NCI-H2196 (cell line): ENCODE results near the gene GPNMB.
"Not testable (repeated sequence)": the region's sequence is repeated elsewhere in the genome, so short reads cannot be mapped to it uniquely, and the experiment has no call there.

Experiments used
- DNase-seq: peaks from one replicate; lab custom pipeline; 2025; ENCODE audit not compliant: unreplicated experiment; lab: John Stamatoyannopoulos, UW

Gene GPNMB

GRCh38 chr7:23298141-23298881 lies 51.7 kb downstream of the GPNMB start:
- DNase-seq = peak; percentile 16

GRCh38 chr7:23298885-23299769 lies 52.6 kb downstream of the GPNMB start, which contains the start of gene MALSU1:
Gene MALSU1, plus strand, starts transcription at chr7:23299339. Its CDS starts 14 bp downstream, at chr7:23299353.
- DNase-seq = peak; percentile 96

- no peak for DNase-seq
Observed at GRCh38 chr7:23299770-23300300, 53.3 kb downstream of the GPNMB start.

GRCh38 chr7:23306936-23307521 lies 60.5 kb downstream of the GPNMB start:
- no peak for DNase-seq

GRCh38 chr7:23308754-23309153 lies 62.2 kb downstream of the GPNMB start:
- no peak for DNase-seq

GRCh38 chr7:23312141-23312540 lies 65.6 kb downstream of the GPNMB start:
- not testable (repeated sequence) for DNase-seq

- DNase-seq = no peak
Observed at GRCh38 chr7:23315366-23315765, 68.8 kb downstream of the GPNMB start.
